ENCODE data around the gene RFTN1. TPM values are rescaled to one million over a fixed set of nuclear protein-coding genes. Genes with fewer than 3 reads are reported as not detected.

RFTN1 gene
- total RNA-seq, 2 experiments from 2014 or later, result 59.9 to 63.4 TPM

DNA sequence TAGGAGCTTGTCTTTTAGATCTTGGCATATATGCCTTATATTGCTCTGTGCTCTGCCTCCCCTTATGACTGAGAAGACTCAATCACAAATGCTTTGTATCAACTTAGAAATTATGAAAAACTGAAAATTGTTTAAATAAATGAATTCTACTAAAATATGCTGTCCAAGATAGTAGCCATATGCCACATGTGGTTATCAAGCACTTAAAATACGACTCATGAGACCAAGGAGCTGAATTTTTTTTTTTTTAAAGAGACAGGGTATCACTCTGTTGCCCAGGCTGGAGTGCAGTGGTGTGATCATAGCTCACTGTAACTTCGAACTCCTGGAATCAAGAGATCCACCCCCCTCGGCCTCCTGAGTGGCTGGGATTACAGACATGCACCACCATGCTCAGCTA, 118.3 kb downstream of the RFTN1 start:
- DNase-seq, result no peak
- ChIA-PET CTCF (interaction anchor here (1.2 kb wide), 1 partner anchor 32 kb away, joined by 3 read pairs; no protein-coding TSS in a partner anchor), POLR2A (no interaction called here)
- Mint-ChIP-seq H3K27ac (no peak overlapping the region), H3K4me1 (ENCODE audit: low read depth) (peaks cover 6% of the 10 kb centered on the region), H3K27me3 (ENCODE audit: low read depth) (no peaks in the 10 kb centered on the region), H3K4me3 (no peak overlapping the region), H3K36me3 (ENCODE audit: low read depth) (peaks cover 64% of the 10 kb centered on the region), H3K9me3 (ENCODE audit: insufficient read depth) (peaks cover 8% of the 10 kb centered on the region)
- no peak for ATAC-seq

GRCh38 chr3:16394639-16395038, 118.9 kb downstream of the RFTN1 start:
- ATAC-seq (no peak), DNase-seq (no peak)
- H3K27ac Mint-ChIP-seq, result peak overlapping the region; percentile 20
- H3K27me3 Mint-ChIP-seq (ENCODE audit: low read depth), result no peaks in the 10 kb centered on the region
- H3K36me3 Mint-ChIP-seq (ENCODE audit: low read depth), result peaks cover 66% of the 10 kb centered on the region
- POLR2A ChIA-PET, result no interaction called here
- CTCF ChIA-PET, result interaction anchor here (1.2 kb wide), 1 partner anchor 33 kb away, joined by 3 read pairs; no protein-coding TSS in a partner anchor
- peaks cover 5% of the 10 kb centered on the region for H3K4me1 Mint-ChIP-seq (ENCODE audit: low read depth)
- no peak overlapping the region for H3K4me3 Mint-ChIP-seq
- H3K9me3 Mint-ChIP-seq (ENCODE audit: insufficient read depth), result peaks cover 8% of the 10 kb centered on the region

- Mint-ChIP-seq H3K36me3 (ENCODE audit: low read depth) (peaks cover 62% of the 10 kb centered on the region), H3K4me3 (no peak overlapping the region), H3K27ac (no peak overlapping the region), H3K9me3 (ENCODE audit: insufficient read depth) (peaks cover 8% of the 10 kb centered on the region), H3K27me3 (ENCODE audit: low read depth) (no peaks in the 10 kb centered on the region), H3K4me1 (ENCODE audit: low read depth) (peaks cover 10% of the 10 kb centered on the region)
- no peak for ATAC-seq
- POLR2A ChIA-PET, result no interaction called here
- no peak for DNase-seq
- CTCF ChIA-PET, result interaction anchor here (1.4 kb wide), 1 partner anchor 29 kb away, joined by 4 read pairs; no protein-coding TSS in a partner anchor
Measured at GRCh38 chr3:16392717-16393116, 120.8 kb downstream of the RFTN1 start.

- Mint-ChIP-seq H3K27me3 (ENCODE audit: low read depth) (no peaks in the 10 kb centered on the region), H3K4me3 (no peak overlapping the region), H3K27ac (no peak overlapping the region), H3K4me1 (ENCODE audit: low read depth) (peaks cover 17% of the 10 kb centered on the region), H3K9me3 (ENCODE audit: insufficient read depth) (peaks cover 8% of the 10 kb centered on the region), H3K36me3 (ENCODE audit: low read depth) (peaks cover 64% of the 10 kb centered on the region)
- ChIA-PET POLR2A (no interaction called here), CTCF (interaction anchor here (1.4 kb wide), 1 partner anchor 28 kb away, joined by 4 read pairs; no protein-coding TSS in a partner anchor)
- DNase-seq (peak; percentile 7), ATAC-seq (no peak)
Measured at GRCh38 chr3:16392065-16392464, 121.4 kb downstream of the RFTN1 start.

DNA sequence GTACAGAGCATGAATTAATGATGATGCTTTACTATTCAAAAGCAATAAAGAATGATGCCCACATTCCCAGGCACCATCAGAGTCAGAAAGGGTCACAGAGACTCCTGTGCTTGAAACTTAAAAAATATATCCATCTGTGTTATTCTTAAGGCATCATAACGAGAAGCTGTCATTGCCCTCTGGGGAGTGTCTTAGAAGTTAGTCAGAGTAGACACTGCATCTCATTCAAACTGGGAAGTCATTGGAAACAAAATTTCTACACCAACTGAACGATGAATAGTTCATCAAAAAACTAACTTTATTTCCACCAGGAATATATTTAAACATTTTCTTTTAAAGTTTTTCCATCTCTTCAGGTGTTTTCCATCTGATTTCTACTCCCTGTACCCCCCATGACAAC, 122.9 kb downstream of the RFTN1 start:
- H3K4me1 Mint-ChIP-seq (ENCODE audit: low read depth), result peaks cover 25% of the 10 kb centered on the region
- no peaks in the 10 kb centered on the region for H3K27me3 Mint-ChIP-seq (ENCODE audit: low read depth)
- DNase-seq (no peak), ATAC-seq (no peak)
- ChIA-PET POLR2A (no interaction called here), CTCF (no interaction called here)
- peaks cover 61% of the 10 kb centered on the region for H3K36me3 Mint-ChIP-seq (ENCODE audit: low read depth)
- H3K9me3 Mint-ChIP-seq (ENCODE audit: insufficient read depth), result peaks cover 8% of the 10 kb centered on the region
- no peak overlapping the region for H3K27ac Mint-ChIP-seq
- no peak overlapping the region for H3K4me3 Mint-ChIP-seq

GRCh38 chr3:16388850-16389441, 124.6 kb downstream of the RFTN1 start:
- CTCF ChIA-PET, result no interaction called here
- Mint-ChIP-seq H3K4me1 (ENCODE audit: low read depth) (peaks cover 25% of the 10 kb centered on the region), H3K27ac (no peak overlapping the region), H3K9me3 (ENCODE audit: insufficient read depth) (peaks cover 8% of the 10 kb centered on the region), H3K4me3 (no peak overlapping the region), H3K36me3 (ENCODE audit: low read depth) (peaks cover 64% of the 10 kb centered on the region), H3K27me3 (ENCODE audit: low read depth) (no peaks in the 10 kb centered on the region)
- POLR2A ChIA-PET, result no interaction called here
- ATAC-seq, result no peak
- no peak for DNase-seq

DNA sequence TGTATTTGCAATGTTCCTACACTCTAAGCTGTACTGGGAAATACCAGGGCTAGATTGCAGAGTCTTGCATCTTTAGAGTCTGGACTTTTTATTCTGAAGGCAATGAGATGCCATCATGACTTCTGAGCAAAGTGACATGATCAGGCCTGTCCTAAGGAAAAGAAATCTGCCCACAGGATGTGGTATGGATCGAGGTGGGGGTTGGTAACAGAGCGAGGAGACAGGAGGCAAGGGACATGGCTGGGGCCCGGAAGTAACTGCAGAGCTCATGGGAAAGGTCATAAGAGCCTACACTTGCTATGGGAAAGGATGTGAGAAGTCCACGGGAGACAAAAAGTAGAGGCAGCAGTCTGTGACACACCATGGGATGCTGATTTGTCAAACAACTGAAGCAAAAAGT, 126.9 kb downstream of the RFTN1 start:
- Mint-ChIP-seq H3K9me3 (ENCODE audit: insufficient read depth) (no peaks in the 10 kb centered on the region), H3K27me3 (ENCODE audit: low read depth) (no peaks in the 10 kb centered on the region), H3K4me1 (ENCODE audit: low read depth) (peaks cover 38% of the 10 kb centered on the region), H3K27ac (peak overlapping the region; percentile 57), H3K4me3 (no peak overlapping the region), H3K36me3 (ENCODE audit: low read depth) (peaks cover 69% of the 10 kb centered on the region)
- ATAC-seq, result no peak
- ChIA-PET POLR2A (no interaction called here), CTCF (no interaction called here)
- no peak for DNase-seq

DNA sequence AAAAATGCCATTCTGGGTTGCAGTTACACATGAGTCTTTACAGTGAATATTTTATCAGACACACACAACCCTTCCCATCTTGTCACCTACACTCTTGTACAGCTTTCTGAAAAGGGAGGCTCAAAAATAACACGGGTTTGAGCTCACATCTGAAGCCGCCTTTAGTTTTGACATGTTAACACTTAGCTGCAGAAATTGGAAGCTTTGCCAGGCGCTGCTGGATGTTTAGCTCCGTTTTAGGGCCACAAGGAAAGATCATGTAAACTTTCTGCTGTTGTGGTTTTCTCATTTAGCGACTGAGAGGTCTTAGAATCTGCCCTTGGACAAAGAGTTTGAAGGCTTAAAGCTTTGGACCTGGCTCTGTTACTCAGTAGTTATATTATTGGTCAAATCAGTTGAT, 128.3 kb downstream of the RFTN1 start:
- peaks cover 45% of the 10 kb centered on the region for H3K4me1 Mint-ChIP-seq (ENCODE audit: low read depth)
- ATAC-seq, result no peak
- no peaks in the 10 kb centered on the region for H3K9me3 Mint-ChIP-seq (ENCODE audit: insufficient read depth)
- no peak overlapping the region for H3K27ac Mint-ChIP-seq
- ChIA-PET POLR2A (no interaction called here), CTCF (interaction anchor here (1.2 kb wide), 1 partner anchor 47 kb away, joined by 3 read pairs; no protein-coding TSS in a partner anchor)
- H3K36me3 Mint-ChIP-seq (ENCODE audit: low read depth), result peaks cover 74% of the 10 kb centered on the region
- no peaks in the 10 kb centered on the region for H3K27me3 Mint-ChIP-seq (ENCODE audit: low read depth)
- no peak for DNase-seq
- H3K4me3 Mint-ChIP-seq, result no peak overlapping the region

DNA sequence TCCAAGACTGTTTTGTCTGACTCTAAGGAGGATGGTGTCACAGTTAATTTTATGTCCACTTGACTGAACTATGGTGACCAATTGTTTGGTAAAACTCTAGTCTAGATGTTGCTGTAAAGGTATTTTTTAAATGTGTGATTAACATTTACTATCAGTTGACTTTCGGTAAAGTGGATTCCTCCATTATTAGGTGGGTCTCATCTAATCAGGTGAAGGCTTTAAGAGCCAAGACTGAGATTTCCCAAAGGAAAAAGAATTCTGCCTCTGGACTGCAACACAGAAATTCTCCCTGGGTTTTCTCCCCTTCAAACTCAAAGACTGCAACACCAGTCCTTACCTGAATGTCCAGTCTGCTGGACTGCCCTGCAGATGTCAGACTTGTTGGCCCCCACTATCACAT, 129.6 kb downstream of the RFTN1 start:
- Mint-ChIP-seq H3K27me3 (ENCODE audit: low read depth) (no peaks in the 10 kb centered on the region), H3K4me1 (ENCODE audit: low read depth) (peaks cover 55% of the 10 kb centered on the region), H3K9me3 (ENCODE audit: insufficient read depth) (peaks cover 8% of the 10 kb centered on the region), H3K4me3 (no peak overlapping the region), H3K27ac (no peak overlapping the region), H3K36me3 (ENCODE audit: low read depth) (peaks cover 76% of the 10 kb centered on the region)
- POLR2A ChIA-PET, result no interaction called here
- CTCF ChIA-PET, result interaction anchor here (1.2 kb wide), 1 partner anchor 45 kb away, joined by 3 read pairs; no protein-coding TSS in a partner anchor
- no peak for DNase-seq
- no peak for ATAC-seq

DNA sequence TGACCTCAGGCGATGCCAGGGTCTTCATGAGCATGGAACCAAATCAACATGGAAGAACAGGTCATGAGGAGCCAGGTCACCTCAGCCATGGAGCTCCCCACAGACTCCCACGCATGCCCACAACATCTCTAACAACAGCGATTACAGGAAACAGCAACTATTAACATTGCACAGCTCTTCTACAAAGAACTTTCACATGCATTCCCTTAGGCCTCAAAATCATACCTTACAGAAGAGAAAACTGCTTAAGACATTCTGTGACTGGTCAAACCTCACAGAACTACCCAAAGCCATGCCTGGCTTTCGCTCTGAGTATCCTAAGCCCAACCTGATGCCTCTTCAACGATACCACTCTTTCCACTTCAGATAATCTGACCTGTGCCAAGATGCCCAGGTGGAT, 130.7 kb downstream of the RFTN1 start:
- DNase-seq (no peak), ATAC-seq (peak; percentile 24)
- no peak overlapping the region for H3K4me3 Mint-ChIP-seq
- H3K9me3 Mint-ChIP-seq (ENCODE audit: insufficient read depth), result peaks cover 17% of the 10 kb centered on the region
- peak overlapping the region; percentile 3 for H3K27ac Mint-ChIP-seq
- ChIA-PET POLR2A (interaction anchor here (0.7 kb wide), 1 partner anchor 115 kb away, joined by 3 read pairs; no protein-coding TSS in a partner anchor), CTCF (no interaction called here)
- peaks cover 83% of the 10 kb centered on the region for H3K36me3 Mint-ChIP-seq (ENCODE audit: low read depth)
- H3K27me3 Mint-ChIP-seq (ENCODE audit: low read depth), result no peaks in the 10 kb centered on the region
- H3K4me1 Mint-ChIP-seq (ENCODE audit: low read depth), result peaks cover 57% of the 10 kb centered on the region

- POLR2A ChIA-PET, result no interaction called here
- DNase-seq (no peak), ATAC-seq (no peak)
- Mint-ChIP-seq H3K4me1 (ENCODE audit: low read depth) (peaks cover 57% of the 10 kb centered on the region), H3K36me3 (ENCODE audit: low read depth) (peaks cover 86% of the 10 kb centered on the region), H3K9me3 (ENCODE audit: insufficient read depth) (peaks cover 18% of the 10 kb centered on the region), H3K27ac (no peak overlapping the region), H3K27me3 (ENCODE audit: low read depth) (no peaks in the 10 kb centered on the region), H3K4me3 (no peak overlapping the region)
- CTCF ChIA-PET, result no interaction called here
Measured at GRCh38 chr3:16381426-16381825, 132.1 kb downstream of the RFTN1 start.

GRCh38 chr3:16380421-16380820, 133.1 kb downstream of the RFTN1 start:
- no peak overlapping the region for H3K4me3 Mint-ChIP-seq
- H3K27me3 Mint-ChIP-seq (ENCODE audit: low read depth), result no peaks in the 10 kb centered on the region
- ATAC-seq (no peak), DNase-seq (no peak)
- ChIA-PET CTCF (no interaction called here), POLR2A (interaction anchor here (1.2 to 3.3 kb wide), 2 partner anchors 102 to 132 kb away, joined by 3 to 12 read pairs; no protein-coding TSS in a partner anchor)
- H3K36me3 Mint-ChIP-seq (ENCODE audit: low read depth), result peaks cover 88% of the 10 kb centered on the region
- H3K4me1 Mint-ChIP-seq (ENCODE audit: low read depth), result peaks cover 65% of the 10 kb centered on the region
- H3K27ac Mint-ChIP-seq, result peak overlapping the region; percentile 12
- peaks cover 18% of the 10 kb centered on the region for H3K9me3 Mint-ChIP-seq (ENCODE audit: insufficient read depth)
